Measurements from ENCODE around the gene PIWIL1.

Gene PIWIL1

DNA sequence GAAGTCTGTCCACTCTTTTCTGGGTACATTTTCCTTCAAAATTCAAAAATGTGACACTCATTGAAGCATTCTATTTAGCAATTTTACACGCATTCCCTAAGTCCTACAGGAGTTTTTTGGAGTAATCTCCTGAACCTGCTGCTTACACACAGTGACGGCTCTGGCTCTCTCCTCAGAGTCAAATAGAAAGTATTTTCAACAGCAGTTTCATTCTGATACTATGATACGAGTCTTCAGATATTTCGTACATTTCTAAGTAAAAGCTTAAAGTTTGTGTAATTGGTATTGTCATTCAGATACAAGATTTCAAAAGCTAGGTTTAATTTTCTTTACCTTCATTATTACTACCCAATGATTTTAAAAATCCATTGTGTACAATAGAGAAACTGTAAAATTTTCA, 36.4 kb downstream of the PIWIL1 start:
- DNase-seq (ENCODE audit: low spot score): no peak

DNA sequence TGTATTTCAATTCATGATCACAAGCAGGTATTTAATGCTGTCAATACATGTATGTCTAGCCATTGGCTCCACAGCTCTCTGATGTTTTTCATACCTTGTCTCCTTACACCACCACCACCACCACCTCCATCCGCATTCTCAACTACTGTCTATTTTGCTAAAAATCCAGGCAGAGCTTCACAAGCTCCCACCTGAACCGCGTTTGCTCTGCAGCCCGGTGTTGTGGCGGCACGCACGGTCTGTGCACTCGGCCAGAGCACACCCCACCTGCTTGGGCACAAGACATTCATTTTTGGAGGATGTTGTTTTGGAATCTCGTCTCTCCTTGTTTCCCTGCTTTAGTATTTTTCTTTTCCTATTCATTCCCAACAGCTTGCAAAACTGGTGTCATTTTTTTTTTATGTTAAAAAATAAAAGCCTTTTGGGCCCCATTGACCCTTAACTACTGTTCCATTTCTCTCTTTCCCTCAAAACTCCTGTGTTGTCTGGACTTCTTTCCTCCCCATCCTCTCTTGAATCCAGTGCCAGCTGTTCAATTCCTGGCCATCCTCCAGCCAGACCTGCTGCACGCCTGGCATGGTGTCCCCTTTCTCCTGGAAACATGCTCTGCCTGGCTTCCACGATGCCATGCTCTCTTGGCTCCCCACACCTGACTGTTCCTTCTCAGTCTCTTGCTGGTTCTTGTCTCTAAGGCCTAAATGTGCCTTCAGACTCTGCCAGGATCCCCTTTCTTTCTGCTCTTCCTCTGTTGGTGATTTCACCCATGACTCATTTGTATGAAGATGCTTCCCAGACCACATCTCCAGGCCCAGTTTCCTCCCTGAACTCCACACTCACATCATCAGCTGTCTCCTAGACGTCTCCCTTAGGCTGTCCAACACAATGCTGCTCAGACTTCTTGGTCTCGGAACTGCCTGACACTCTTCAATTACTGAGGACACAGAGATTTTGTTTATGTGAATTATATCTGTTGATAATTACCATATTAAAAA, 37.9 kb downstream of the PIWIL1 start:
- DNase-seq (ENCODE audit: low spot score): no peak

DNA sequence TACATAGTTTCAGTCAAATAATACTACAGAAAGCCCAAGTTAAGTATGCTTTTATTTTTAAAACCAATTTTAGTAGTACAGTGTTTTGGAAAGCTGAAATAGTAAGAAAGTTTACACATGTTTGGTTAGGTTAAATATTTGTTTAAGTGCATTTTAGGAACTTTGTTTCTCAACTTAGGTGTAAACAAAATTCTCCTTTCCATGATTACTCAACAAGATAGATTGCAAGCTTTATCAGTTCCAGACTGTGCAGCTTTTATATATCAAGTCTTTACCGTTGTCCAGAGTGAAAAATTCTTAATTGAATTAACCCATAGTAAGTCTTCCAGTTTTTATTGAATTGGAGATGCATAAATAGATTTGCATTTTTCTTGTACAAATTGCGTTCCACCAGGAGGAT, 45.1 kb downstream of the PIWIL1 start:
- no peak for DNase-seq (ENCODE audit: low spot score)

- no peak for DNase-seq (ENCODE audit: low spot score)
Measured at GRCh38 chr12:130384234-130384633, 46.5 kb downstream of the PIWIL1 start.

GRCh38 chr12:130385193-130385592, 47.5 kb downstream of the PIWIL1 start:
- no peak for DNase-seq (ENCODE audit: low spot score)

DNA sequence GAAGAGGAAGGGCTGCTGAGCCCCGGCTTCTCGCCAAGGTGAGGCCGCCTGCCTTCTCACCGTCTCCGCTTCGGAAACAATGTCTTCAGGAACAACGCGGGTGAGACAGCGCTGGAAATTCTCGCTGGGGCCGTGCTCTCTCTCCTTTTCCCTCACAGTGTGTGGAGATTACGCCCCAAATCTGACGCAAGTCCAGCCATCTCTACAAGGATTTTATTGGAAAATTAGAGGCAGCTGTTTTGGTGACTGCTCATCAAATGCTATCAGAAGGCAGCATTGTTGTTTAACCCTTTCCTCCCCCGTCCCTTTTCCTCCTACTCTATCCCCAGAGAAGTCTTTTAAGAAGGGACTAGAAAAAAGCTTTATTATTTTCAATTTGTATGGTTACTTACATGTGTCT, 53.5 kb downstream of the PIWIL1 start:
- DNase-seq (ENCODE audit: low spot score): no peak

DNA sequence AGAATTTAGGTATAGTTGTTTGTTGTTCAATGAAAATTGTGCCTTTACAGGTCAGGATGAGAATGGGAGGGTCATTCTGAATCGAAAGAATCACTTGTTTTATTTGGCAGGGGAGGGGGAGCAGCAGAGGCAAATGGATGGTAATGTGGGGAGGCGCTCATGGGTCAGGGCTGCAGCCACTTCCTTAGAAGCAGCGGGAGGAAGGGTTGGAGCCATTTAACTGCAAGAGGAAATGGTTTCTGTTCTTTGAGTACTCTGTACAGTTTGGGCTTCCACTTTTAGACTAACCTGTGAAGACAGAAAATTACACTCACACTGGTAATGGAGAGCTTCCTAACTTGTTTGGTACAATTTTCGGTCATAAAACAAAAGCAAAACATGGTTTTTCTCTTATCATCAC, 57.2 kb downstream of the PIWIL1 start:
- no peak for DNase-seq (ENCODE audit: low spot score)

DNA sequence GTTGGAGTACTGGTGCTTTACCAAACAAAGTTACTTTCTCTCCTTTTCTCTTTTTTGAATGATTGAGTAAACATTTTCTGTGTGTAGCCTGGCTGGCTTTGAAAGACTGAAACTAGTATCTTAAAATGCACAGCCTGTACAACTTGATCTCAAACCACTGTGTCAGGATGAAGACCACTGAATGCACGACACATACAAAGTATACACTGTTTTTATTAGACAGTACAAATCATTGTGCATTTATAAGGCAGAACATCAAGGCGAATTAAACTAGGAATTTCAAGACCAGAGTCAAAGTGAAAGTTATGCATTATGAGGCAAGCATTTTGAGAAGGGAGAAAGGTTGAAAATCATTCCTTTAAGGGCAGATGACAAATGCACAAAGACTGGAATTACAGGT, 59.0 kb downstream of the PIWIL1 start:
- no peak for DNase-seq (ENCODE audit: low spot score)

- no peak for DNase-seq (ENCODE audit: low spot score)
Measured at GRCh38 chr12:130398100-130398848, 60.6 kb downstream of the PIWIL1 start.

GRCh38 chr12:130401703-130402102, 64.0 kb downstream of the PIWIL1 start:
- DNase-seq (ENCODE audit: low spot score): no peak

- DNase-seq (ENCODE audit: low spot score): no peak
Measured at GRCh38 chr12:130405332-130405731, 67.6 kb downstream of the PIWIL1 start.

- no peak for DNase-seq (ENCODE audit: low spot score)
Measured at GRCh38 chr12:130412384-130412783, 74.7 kb downstream of the PIWIL1 start.

DNA sequence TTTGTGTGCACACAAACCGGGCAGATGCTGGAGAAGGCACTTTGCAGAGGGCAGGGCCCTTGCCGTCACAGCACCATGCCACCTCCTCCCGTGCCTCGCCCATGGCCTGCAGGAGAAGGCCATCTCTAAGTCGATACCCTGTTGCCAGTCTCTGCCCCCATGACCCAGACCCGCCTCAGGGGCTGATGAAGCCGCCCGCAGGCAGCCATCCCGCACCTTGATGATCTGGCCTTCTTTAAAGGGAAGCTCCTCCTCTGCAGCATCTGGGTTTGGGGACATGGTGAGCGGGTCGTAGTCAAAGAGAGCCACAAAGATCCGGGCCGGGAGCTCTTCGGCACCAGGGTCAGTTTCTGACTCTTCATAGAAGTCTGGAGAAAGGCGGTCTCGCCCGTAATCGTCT, 76.2 kb downstream of the PIWIL1 start:
- no peak for DNase-seq (ENCODE audit: low spot score)

DNA sequence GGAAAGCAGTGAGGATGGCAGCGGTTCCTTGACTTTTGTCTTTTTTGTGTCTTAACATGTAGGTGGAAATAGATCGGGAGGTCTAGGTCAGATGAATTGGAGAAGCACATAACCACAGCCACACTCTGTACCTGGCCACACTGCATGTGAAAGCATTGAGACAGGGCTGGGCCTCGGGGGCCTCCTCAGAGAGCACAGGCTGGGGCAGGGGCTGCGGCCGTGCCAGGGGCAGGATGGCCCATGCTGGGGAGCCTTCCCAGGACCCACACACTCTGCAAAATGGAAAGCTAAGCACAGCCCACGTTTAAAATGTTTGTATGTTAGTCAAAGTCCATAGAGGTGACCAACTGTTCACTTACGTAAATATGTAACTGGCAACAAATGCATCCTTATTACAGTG, 76.7 kb downstream of the PIWIL1 start:
- no peak for DNase-seq (ENCODE audit: low spot score)

GRCh38 chr12:130418251-130418650, 80.6 kb downstream of the PIWIL1 start:
- DNase-seq (ENCODE audit: low spot score): no peak

DNA sequence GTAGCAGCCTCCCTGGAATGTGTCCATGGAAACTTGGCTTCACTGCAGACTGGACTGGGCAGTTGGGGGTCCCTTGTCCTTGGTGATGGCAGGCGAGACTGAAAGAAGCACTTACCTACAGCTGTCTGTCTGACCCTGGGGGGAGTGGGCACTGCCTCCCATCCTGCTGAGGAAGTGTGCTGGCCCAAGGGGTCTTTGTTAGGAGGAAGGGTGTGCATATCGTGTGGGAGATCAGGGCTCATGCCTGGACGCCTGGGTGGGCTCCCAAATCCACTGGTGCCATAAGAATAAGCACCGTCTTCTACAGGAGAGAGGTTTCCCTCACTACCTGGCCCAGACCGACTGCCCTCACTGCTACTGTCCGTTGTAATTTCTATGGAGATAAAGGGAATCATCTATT, 81.4 kb downstream of the PIWIL1 start:
- no peak for DNase-seq (ENCODE audit: low spot score)

GRCh38 chr12:130420071-130420470, 82.4 kb downstream of the PIWIL1 start:
- DNase-seq (ENCODE audit: low spot score): no peak

DNA sequence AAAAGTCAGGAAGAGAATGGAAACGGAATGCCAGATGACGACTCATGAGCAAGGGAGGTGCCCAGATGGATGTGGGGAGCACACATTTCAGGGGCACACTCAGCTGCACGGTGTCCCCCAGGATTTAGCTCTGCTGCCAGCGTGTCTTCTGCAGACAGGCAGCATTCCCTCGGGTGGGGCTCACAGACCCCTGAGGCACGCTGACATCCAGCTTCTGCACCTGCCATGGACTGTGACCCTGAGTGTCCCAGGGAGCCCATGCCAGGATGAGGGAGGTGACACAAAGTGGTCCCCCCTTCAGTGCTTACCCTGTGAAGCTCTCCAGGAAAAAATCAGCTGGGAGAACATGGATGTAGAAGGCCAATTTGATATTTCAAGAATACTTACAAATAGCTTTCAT, 84.2 kb downstream of the PIWIL1 start:
- DNase-seq (ENCODE audit: low spot score): no peak
